ENCODE results near the gene RABGAP1. TPM values are rescaled to one million over a fixed set of nuclear protein-coding genes. Genes with fewer than 3 reads are reported as not detected.

RABGAP1 gene
- total RNA-seq, 2 experiments from 2014 or later = 16.8 to 46.6 TPM

DNA sequence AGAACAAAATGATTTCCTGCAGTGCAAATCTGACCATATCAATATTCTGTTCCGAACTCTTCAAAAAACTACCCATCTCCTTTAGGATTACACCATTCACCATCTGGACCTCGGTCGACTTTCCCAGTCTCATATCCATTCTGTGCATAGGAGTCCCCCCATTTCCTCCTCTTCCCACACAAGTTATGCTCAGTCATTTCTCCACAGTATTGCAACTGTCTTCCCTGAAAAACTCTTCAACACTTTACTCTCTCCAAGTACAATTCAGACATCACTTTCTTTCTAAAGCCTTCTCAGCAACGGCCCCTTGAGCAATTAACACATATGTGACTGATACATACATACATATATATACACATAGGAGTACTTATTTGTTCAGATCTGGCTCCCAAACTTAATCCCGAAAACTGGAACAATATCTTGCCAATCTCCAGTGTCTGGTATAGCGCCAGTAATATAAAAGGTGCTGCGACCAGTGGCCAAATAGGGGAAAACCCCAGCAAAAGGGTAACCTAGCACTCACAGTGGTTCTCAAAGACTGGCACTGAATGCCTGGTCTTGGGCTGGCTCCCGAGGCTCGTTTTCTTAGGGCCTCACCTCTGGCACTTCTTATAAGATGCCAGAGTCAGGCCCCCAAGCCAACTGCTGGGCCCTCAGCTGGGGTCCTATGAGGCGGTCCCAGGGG, 10.1 kb upstream of the RABGAP1 start:
- peak; percentile 57 for DNase-seq (ENCODE audit: low spot score)
- intact Hi-C loops (cut with micrococcal nuclease; ENCODE audit: unreplicated experiment) = loop anchor here (1.0 to 10.0 kb wide), 3 partner anchors 10 to 666 kb away; partner anchors contain the start of genes MRRF, RBM18 and ZBTB6
- Histone ChIP-seq H4K20me1 (ENCODE audit: insufficient read depth, low read length) (0 out of 2 replicates have a peak, but pooled peaks cover 4% of the 10 kb centered on the region), H2AFZ (ENCODE audit: low read length) (peak overlapping the region; percentile 76), H3K4me3 (ENCODE audit: low read depth, low read length, poor library complexity, severe bottlenecking) (peak overlapping the region; percentile 85), H3K27ac (ENCODE audit: low read depth, low read length, poor library complexity, severe bottlenecking) (peak overlapping the region; percentile 70), H3K4me1 (ENCODE audit: insufficient read depth, low read length, poor library complexity, severe bottlenecking) (peaks cover 19% of the 10 kb centered on the region), H3K36me3 (ENCODE audit: insufficient read depth, low read length) (peaks cover 4% of the 10 kb centered on the region), H3K9me3 (ENCODE audit: low read length) (no peaks in the 10 kb centered on the region), H3K9me2 (ENCODE audit: insufficient read depth, low read length) (no peaks in the 10 kb centered on the region), H3K4me2 (ENCODE audit: low read length) (peak overlapping the region; percentile 78), H3K79me2 (ENCODE audit: insufficient read depth, low read depth, low read length) (peaks cover 53% of the 10 kb centered on the region)
- TF ChIP-seq, protein P1, sequence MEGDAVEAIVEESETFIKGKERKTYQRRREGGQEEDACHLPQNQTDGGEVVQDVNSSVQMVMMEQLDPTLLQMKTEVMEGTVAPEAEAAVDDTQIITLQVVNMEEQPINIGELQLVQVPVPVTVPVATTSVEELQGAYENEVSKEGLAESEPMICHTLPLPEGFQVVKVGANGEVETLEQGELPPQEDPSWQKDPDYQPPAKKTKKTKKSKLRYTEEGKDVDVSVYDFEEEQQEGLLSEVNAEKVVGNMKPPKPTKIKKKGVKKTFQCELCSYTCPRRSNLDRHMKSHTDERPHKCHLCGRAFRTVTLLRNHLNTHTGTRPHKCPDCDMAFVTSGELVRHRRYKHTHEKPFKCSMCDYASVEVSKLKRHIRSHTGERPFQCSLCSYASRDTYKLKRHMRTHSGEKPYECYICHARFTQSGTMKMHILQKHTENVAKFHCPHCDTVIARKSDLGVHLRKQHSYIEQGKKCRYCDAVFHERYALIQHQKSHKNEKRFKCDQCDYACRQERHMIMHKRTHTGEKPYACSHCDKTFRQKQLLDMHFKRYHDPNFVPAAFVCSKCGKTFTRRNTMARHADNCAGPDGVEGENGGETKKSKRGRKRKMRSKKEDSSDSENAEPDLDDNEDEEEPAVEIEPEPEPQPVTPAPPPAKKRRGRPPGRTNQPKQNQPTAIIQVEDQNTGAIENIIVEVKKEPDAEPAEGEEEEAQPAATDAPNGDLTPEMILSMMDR (conservative IDR thresholded peaks at IDR 0.05; ENCODE audit: low read length) = peak; percentile 61
- TF ChIP-seq EZH2phosphoT487 (IDR thresholded peaks at IDR 0.05; ENCODE audit: borderline replicate concordance, low read depth, low read length) = no peak
- BruUV-seq (replicated peaks) = no TSS peak
- ChIA-PET CTCF (ENCODE audit: unreplicated experiment) (interaction anchor here (0.7 kb wide), 1 partner anchor 113 kb away, joined by 4 read pairs; no protein-coding TSS in a partner anchor), POLR2A (interaction anchor here (0.6 to 4.2 kb wide), 8 partner anchors 7 to 316 kb away, joined by 3 to 50 read pairs (median 8); partner anchors contain the start of genes RABGAP1 and RC3H2)

- DNase-seq (ENCODE audit: low spot score) = peak; percentile 94
- Histone ChIP-seq H3K9me2 (ENCODE audit: insufficient read depth, low read length) (no peaks in the 10 kb centered on the region), H3K27ac (ENCODE audit: low read depth, low read length, poor library complexity, severe bottlenecking) (peak within 1 kb of the TSS; percentile 70), H3K79me2 (ENCODE audit: insufficient read depth, low read depth, low read length) (peaks cover 52% of the 10 kb centered on the region), H4K20me1 (ENCODE audit: insufficient read depth, low read length) (0 out of 2 replicates have a peak, but pooled peaks cover 4% of the 10 kb centered on the region), H3K4me2 (ENCODE audit: low read length) (peak within 1 kb of the TSS; percentile 78), H2AFZ (ENCODE audit: low read length) (peak within 1 kb of the TSS; percentile 83), H3K36me3 (ENCODE audit: insufficient read depth, low read length) (peaks cover 8% of the 10 kb centered on the region), H3K4me1 (ENCODE audit: insufficient read depth, low read length, poor library complexity, severe bottlenecking) (peaks cover 19% of the 10 kb centered on the region), H3K4me3 (ENCODE audit: low read depth, low read length, poor library complexity, severe bottlenecking) (peak within 1 kb of the TSS; percentile 85), H3K9me3 (ENCODE audit: low read length) (no peaks in the 10 kb centered on the region)
- CTCF ChIA-PET (ENCODE audit: unreplicated experiment) = no interaction called here
- TF ChIP-seq, protein P1 (conservative IDR thresholded peaks at IDR 0.05; ENCODE audit: low read length) = no peak
- TF ChIP-seq EZH2phosphoT487 (IDR thresholded peaks at IDR 0.05; ENCODE audit: borderline replicate concordance, low read depth, low read length) = no peak
- POLR2A ChIA-PET = interaction anchor here (1.1 to 4.2 kb wide), 7 partner anchors 7 to 28 kb away, joined by 3 to 50 read pairs (median 13); partner anchors contain the start of genes RABGAP1, RC3H2 and ZBTB6
- no TSS peak for BruUV-seq (replicated peaks)
- intact Hi-C loops (cut with micrococcal nuclease; ENCODE audit: unreplicated experiment) = loop anchor here (1.0 to 10.0 kb wide), 3 partner anchors 9 to 667 kb away; partner anchors contain the start of genes MRRF, RBM18 and ZBTB6
These were observed 9.3 kb upstream of the RABGAP1 start, which contains the start of gene ZBTB26 for GRCh38 chr9:122931226-122932121. Gene ZBTB26 (minus strand): TSS chr9:122931512. CDS start chr9:122919934, 11,578 bp downstream.
